Hepatocyte (in vitro differentiated cells): ENCODE data around the gene DDX41.

ENCODE experiments used
- EZH2phosphoT487 ChIP-seq: fragments of 200-600 bp; sonication (generic); IDR thresholded peaks from one replicate; pipeline ENCODE4 v1.6.1; 2018; ENCODE audit warnings: antibody characterized with exemption, mild to moderate bottlenecking, low read depth, moderate library complexity; ENCODE audit not compliant: unreplicated experiment, severe bottlenecking
- TF ChIP-seq, protein P1 (sequence below): fragments of 200-600 bp; sonication (generic); IDR thresholded peaks from 2 replicates; pipeline ENCODE4 v1.5.1; 2016; ENCODE audit warnings: antibody characterized with exemption, mild to moderate bottlenecking; ENCODE audit not compliant: poor library complexity

DNA sequence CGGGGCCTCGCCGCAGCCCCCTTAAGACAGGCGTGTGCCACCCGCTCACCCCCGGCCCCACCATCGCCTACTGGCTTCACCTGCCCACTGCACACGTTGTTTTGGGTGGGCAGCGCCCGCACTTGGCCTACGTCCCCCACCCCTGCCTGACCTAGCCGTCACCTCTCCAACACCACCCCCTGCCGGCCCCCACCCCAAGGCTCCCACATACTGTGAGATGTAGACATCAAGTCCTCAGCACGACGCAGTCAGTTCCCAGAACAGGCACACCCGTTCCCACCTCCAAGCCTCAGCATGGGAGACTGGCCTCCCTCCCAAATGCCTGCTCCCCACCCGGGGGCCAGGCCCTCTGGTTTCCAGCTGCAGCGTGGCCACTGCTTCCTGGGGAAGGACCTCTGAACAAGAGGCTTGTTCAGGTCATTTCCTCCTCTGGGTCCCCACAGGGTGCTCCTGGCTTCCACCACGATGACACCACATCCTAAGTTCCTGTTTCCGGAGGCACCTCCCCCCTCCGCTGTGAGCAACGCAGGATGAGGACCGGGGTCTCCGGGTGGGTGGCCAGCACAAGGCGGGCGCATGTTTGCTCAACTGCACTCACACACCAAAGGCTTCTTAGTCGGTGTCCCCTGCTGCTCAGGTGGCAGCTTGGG, 54.6 kb downstream of the DDX41 start:
- TF ChIP-seq, protein P1, sequence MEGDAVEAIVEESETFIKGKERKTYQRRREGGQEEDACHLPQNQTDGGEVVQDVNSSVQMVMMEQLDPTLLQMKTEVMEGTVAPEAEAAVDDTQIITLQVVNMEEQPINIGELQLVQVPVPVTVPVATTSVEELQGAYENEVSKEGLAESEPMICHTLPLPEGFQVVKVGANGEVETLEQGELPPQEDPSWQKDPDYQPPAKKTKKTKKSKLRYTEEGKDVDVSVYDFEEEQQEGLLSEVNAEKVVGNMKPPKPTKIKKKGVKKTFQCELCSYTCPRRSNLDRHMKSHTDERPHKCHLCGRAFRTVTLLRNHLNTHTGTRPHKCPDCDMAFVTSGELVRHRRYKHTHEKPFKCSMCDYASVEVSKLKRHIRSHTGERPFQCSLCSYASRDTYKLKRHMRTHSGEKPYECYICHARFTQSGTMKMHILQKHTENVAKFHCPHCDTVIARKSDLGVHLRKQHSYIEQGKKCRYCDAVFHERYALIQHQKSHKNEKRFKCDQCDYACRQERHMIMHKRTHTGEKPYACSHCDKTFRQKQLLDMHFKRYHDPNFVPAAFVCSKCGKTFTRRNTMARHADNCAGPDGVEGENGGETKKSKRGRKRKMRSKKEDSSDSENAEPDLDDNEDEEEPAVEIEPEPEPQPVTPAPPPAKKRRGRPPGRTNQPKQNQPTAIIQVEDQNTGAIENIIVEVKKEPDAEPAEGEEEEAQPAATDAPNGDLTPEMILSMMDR: no peak
- TF ChIP-seq EZH2phosphoT487: no peak
